GM12874 (cell line): ENCODE results near the gene NARF.

Source experiments
- CTCF ChIP-seq: IDR thresholded peaks from 2 replicates; pipeline ENCODE4 v1.5.1; 2011; ENCODE audit warnings: low read depth, mild to moderate bottlenecking, control low read depth, low read length, moderate library complexity; ENCODE audit not compliant: insufficient read depth

NARF gene

DNA sequence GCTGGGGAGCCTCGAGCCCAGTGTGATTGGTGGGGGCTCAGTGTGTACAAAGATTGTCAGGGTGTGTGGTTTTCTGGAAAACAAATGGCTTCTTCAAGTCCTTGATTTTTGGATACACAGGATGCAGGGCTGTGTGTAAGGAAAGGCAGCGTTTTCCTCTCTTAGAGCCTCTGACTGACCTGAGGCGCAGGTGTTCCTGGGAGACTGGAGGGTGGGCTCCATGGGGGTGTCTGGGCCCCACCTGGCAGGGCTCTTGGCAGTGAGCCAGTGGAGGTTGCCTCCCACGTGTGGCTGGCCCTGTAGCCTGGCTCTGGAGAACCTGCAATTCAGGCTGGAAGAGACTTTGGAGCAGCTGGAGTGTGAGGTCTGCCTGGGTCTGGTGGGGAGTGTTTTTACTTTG is 66.0 kb downstream of the NARF start:
- TF ChIP-seq CTCF = no peak

DNA sequence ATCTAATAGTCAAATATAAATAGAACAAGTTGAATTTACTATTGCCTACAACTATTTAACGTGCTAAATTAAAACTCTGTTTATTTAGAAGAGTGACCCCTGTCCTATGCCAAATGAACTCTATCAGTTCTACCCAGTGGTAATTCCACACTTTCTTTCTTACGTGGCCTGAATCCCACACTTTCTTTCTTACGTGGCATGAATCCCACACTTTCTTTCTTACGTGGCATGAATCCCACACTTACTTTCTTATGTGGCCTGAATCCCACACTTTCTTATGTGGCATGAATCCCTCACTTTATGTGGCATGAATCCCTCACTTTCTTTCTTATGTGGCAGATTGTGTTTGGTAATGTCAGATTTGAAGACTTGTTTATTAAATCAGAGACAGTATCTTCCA is 67.2 kb downstream of the NARF start:
- no peak for TF ChIP-seq CTCF

- no peak for TF ChIP-seq CTCF
Measured at GRCh38 chr17:82527898-82528297, 69.4 kb downstream of the NARF start.

GRCh38 chr17:82528484-82529265 is 70.1 kb downstream of the NARF start:
- 0 out of 2 replicates have a peak, but pooled peaks have one; percentile 13 for TF ChIP-seq CTCF

GRCh38 chr17:82529914-82530300 is 71.4 kb downstream of the NARF start:
- no peak for TF ChIP-seq CTCF

DNA sequence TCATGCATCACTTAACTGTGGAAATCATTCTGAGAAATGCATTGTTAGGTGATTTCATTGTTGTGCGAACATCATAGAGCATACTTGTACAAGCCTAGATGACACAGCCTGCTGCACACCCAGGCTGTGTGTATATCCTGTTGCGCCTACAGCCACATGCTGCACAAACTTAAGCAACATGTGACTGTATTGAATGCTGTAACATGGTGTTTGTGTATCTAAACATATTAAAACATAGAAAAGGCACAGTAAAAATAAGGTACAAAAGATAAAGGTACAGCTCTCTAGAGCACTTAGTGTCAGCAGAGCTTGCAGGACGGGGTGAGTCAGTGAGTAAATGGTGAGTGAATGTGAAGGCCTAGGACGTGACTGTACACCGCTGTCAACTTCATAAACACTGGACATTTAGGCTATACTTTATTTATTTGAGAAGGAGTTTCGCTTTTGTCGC is 72.9 kb downstream of the NARF start:
- no peak for TF ChIP-seq CTCF

- no peak for TF ChIP-seq CTCF
Measured at GRCh38 chr17:82534401-82534812, 75.9 kb downstream of the NARF start.
